MM.1S (cell line): ENCODE results near the gene FBXW7.

ENCODE experiments used
- CTCF ChIP-seq: fragments of 300-600 bp; sonication (generic); IDR thresholded peaks from 2 replicates; pipeline ENCODE4 v1.5.1; 2016; ENCODE audit warnings: antibody characterized with exemption, low read length, mixed read lengths
- EZH2 ChIP-seq: fragments of 300-600 bp; sonication (generic); optimal IDR thresholded peaks from 2 replicates; pipeline ENCODE3; 2017; ENCODE audit warnings: low read depth, mild to moderate bottlenecking, antibody characterized with exemption, low read length, mixed read lengths
- EZH2phosphoT487 ChIP-seq: fragments of 300-600 bp; sonication (generic); IDR thresholded peaks from 2 replicates; pipeline ENCODE4 v1.6.1; 2018; ENCODE audit warnings: antibody characterized with exemption, low read length

DNA sequence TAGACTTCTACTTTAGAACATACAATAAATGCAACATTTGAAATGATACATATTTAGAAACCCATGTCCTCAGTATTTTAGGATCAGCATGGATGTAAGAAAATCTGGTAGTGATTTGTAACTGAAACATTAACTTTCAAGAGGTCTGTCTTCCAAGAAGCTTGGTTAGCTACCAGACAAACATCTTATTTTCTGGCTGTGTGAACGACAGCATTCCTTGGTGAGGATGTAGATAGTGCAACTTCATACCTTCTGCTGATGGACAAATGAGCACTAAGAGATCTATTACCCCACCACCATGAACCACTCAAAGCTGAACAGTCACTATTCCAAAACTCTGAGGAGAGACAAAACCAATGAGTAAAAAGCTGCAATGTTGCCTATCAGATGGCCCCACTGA, 212.7 kb downstream of the FBXW7 start:
- TF ChIP-seq CTCF (no peak), EZH2 (no peak), EZH2phosphoT487 (no peak)
